ENCODE data around the gene FERMT1.

DNA sequence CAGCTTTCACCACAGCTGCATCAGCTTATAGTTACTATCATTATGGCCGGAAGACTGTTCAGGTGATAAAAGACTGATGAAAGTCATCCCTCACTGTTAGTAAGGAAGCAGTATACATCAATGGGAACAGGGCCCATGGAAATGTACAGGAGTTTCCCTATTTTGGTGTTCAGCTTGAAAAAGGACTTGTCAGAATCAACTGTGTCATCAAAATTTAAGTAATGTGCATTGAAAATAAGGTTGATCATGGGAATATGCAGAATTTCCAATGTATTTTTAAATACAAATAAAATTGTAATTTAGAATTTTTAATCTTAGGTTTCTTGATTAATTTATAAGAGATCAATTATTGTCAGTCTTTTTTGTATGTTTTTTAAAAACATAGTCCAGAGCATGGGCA is 85.7 kb downstream of the FERMT1 start:
- TF ChIP-seq, protein P1, sequence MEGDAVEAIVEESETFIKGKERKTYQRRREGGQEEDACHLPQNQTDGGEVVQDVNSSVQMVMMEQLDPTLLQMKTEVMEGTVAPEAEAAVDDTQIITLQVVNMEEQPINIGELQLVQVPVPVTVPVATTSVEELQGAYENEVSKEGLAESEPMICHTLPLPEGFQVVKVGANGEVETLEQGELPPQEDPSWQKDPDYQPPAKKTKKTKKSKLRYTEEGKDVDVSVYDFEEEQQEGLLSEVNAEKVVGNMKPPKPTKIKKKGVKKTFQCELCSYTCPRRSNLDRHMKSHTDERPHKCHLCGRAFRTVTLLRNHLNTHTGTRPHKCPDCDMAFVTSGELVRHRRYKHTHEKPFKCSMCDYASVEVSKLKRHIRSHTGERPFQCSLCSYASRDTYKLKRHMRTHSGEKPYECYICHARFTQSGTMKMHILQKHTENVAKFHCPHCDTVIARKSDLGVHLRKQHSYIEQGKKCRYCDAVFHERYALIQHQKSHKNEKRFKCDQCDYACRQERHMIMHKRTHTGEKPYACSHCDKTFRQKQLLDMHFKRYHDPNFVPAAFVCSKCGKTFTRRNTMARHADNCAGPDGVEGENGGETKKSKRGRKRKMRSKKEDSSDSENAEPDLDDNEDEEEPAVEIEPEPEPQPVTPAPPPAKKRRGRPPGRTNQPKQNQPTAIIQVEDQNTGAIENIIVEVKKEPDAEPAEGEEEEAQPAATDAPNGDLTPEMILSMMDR (IDR thresholded peaks at IDR 0.05): no peak
- TF ChIP-seq POLR2A (IDR thresholded peaks at IDR 0.05): no peak
- TF ChIP-seq EP300 (IDR thresholded peaks at IDR 0.05): no peak

Data from ovary (tissue), 3 donors.